Heart right ventricle (tissue), 16 donors: ENCODE measurements around the gene CYFIP1. TPM values are rescaled to one million over a fixed set of nuclear protein-coding genes. Genes with fewer than 3 reads are reported as not detected.

Source experiments
- ATAC-seq, 8 donors: fragments of 200-7000 bp; cut with Tn5 transposase; one replicate each; pipeline ENCODE4 v1.9.1; 2020; ENCODE audit warnings: mild to moderate bottlenecking in 8 of 8, moderate library complexity in 8 of 8, moderate number of reproducible peaks in 1 of 8
- DNase-seq, 2 donors: peaks; one replicate each; pipeline ENCODE4 v3.0.0-alpha.2; 2020
- H3K27ac ChIP-seq, 10 donors: fragments of 200-600 bp; sonication (generic) in 2 of 10; one replicate each; pipeline versions ENCODE4 v1.5.0 to v1.8.0; 2020 to 2022; ENCODE audit warnings: mild to moderate bottlenecking in 3 of 10
- H3K27me3 ChIP-seq, 7 donors: fragments of 200-600 bp; one replicate each; pipeline ENCODE4 v1.8.0; 2021 to 2022; ENCODE audit warnings: mild to moderate bottlenecking in 2 of 7
- H3K36me3 ChIP-seq, 9 donors: fragments of 200-600 bp; sonication (generic) in 1 of 9; one replicate each; pipeline versions ENCODE4 v1.5.0 to v1.8.0; 2020 to 2022; ENCODE audit warnings: mild to moderate bottlenecking in 2 of 9
- H3K4me1 ChIP-seq, 9 donors: fragments of 200-600 bp; sonication (generic) in 1 of 9; one replicate each; pipeline versions ENCODE4 v1.5.0 to v1.8.0; 2020 to 2022; ENCODE audit warnings: mild to moderate bottlenecking in 4 of 9
- H3K4me3 ChIP-seq, 10 donors: fragments of 200-600 bp; sonication (generic) in 2 of 10; one replicate each; pipeline versions ENCODE4 v1.5.0 to v1.8.0; 2020 to 2022; ENCODE audit warnings: mild to moderate bottlenecking in 7 of 10, moderate library complexity in 2 of 10
- H3K9me3 ChIP-seq, 11 donors: fragments of 200-600 bp in 10 of 11; sonication (generic) in 2 of 11; one replicate each; pipeline versions ENCODE4 v1.5.0 to v1.8.0; 2013 to 2022; ENCODE audit warnings: mild to moderate bottlenecking in 2 of 11, control low read depth in 1 of 11, moderate library complexity in 1 of 11
- WGBS, 2 donors: extraction: QIAGEN DNeasy Blood & Tissue Kit; methylation state at CpG; one replicate each; pipeline ENCODE4 v1.1.7; 2013; ENCODE audit warnings: inconsistent platforms in 1 of 2; 5-methylcytosine and 5-hydroxymethylcytosine counted together
- intact Hi-C, 10 donors: fragments of 100-400 bp; cut with DNase I; formaldehyde crosslinking; loops; one replicate each; pipeline versions ENCODE4 v1.11.1 to v1.14.2; 2022
- polyA plus RNA-seq, 2 donors: library from polyadenylated mRNA; stranded (reverse); fragments of 200-250 nt; gene quantifications; one replicate each; pipeline ENCODE4 v1.2.3, GENCODE V29; 2013
- total RNA-seq, 10 donors: library from RNA; stranded (reverse); fragmentation: NEBNext Ultra II Directional in 3 of 10; extraction: Animal tissue kit (Norgen Biotek cat#: 25700) in 3 of 10; gene quantifications; one replicate each; pipeline versions ENCODE4 v1.2.1 to v1.2.4, GENCODE V29; 2021 to 2023
- TF ChIP-seq, protein P1 (sequence below), 9 donors: fragments of 200-600 bp; sonication (generic) in 2 of 9; IDR thresholded peaks; one replicate each; pipeline versions ENCODE4 v1.5.0 to v1.8.0; 2021 to 2022; ENCODE audit warnings: antibody characterized with exemption in 9 of 9, mild to moderate bottlenecking in 5 of 9, moderate library complexity in 1 of 9
- donor health status: Arrhythmogenic right ventricular cardiomyopathy.
- donor health status: ischemic (EF 13 %, LVEDD 7.1; RV severe dilation, severe dysfunction).
- donor health status: healthy with polysubstance abuse.
- donor health status: DM: no; HTN: yes; CAD: no.
- donor health status: DM: no; HTN: no; CAD: no.
- donor health status: ischemic (EF 25% LVEDD 6.9; RV normal size, moderate dysfunction).
- donor health status: ischemic (EF 25% LVEDD 5.7; RV mildly dilated, moderate dysfunction).
- donor health status: healthy.
- donor health status: DM: yes; HTN: yes; CAD: no.
- donor health status: Ischemic cardiomyopathy.
- donor health status: ischemic (EF 35%, LVEDD 5.7; RV mildly dilated, moderate dysfunction).
- donor health status: nonischemic (EF 11% LVEDD 7.7; RV severe dilation, severe dysfunction).
- donor health status: DM: yes; HTN: yes; CAD: no.
- donor health status: PGD.
- donor health status: ischemic (EF 29% LVEDD 5.4; RV normal size, mild dysfunction).
- donor health status: nonischemic (EF 23%, LVEDD 6.1; RV moderate dilation, normal function).

Gene CYFIP1
- total and polyA plus RNA-seq, 12 donors: 12.4 to 56.6 (median 27.1) TPM

DNA sequence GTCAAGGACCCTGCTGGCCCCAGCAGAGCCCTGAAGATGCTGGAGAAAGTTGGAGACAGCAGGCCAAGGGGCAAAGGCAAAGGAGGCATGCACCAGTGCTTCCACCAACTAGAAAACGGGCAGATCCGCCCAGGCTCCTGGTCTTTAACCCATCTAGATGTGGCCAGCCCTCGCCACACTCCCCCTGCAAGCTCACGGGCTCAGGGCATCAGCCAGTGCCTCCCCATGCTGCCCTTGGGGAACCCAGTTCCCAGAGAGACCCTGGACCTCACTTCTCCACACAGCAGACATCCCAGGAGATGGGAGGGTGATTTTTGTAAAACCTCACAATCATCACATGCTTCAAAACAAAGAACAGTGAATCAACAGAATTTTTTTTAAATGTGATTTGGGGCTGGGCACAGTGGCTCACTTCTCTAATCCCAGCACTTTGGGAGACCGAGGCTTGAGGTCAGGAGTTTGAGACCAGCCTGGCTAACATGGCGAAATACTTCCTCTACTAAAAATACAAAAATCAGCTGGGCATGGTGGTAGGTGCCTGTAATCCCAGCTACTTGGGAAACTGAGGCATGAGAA, 24.5 kb downstream of the CYFIP1 start:
- ATAC-seq: no peak
- Histone ChIP-seq H3K4me1 (peaks cover 35 to 100% (median 82%) of the 10 kb centered on the region in 9 donors), H3K4me3 (no peak overlapping the region)

DNA sequence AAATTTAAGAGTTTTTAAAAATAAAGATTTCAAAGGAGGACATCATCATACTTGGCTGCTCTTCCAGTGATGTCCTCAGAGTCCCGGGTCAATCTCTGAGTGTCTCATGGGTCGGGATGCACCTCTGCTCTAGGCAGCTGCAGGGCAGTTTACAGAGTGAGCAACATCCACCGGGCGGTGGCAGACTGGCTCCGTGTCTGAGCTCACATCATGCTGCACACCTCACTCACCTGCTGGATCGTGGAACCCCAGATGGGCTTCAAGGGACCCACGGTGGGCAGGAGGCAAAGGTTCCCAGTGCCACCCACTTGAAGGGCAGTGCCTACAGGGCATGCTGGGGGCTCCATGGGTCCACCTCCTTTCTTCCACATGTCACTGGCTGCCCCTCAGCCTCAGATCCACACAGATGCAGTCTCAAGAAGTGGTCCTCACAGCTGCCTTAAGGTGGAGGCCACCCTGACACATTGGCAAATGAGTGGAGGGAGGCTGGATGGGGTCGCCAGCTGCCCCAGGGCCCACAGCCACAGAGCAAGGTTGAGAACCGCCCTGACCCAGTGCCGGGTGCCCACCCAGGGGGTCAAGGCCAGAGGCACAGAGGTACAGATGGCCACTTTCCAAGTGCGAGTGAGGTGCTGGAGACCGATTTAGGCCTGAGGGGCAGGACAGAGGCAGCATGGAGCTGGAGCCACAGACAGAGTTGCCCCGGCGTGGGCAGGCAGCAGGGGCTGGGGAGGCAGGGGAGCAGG, 25.2 kb downstream of the CYFIP1 start:
- H3K4me3 ChIP-seq: no peak overlapping the region
- no peaks in the 10 kb centered on the region for H3K27me3 ChIP-seq
- no peak for DNase-seq
- WGBS, 2 donors: 83 to 85% methylated on average over 14 of the region's 14 CpGs
- H3K36me3 ChIP-seq: no peaks in the 10 kb centered on the region
- TF ChIP-seq, protein P1, sequence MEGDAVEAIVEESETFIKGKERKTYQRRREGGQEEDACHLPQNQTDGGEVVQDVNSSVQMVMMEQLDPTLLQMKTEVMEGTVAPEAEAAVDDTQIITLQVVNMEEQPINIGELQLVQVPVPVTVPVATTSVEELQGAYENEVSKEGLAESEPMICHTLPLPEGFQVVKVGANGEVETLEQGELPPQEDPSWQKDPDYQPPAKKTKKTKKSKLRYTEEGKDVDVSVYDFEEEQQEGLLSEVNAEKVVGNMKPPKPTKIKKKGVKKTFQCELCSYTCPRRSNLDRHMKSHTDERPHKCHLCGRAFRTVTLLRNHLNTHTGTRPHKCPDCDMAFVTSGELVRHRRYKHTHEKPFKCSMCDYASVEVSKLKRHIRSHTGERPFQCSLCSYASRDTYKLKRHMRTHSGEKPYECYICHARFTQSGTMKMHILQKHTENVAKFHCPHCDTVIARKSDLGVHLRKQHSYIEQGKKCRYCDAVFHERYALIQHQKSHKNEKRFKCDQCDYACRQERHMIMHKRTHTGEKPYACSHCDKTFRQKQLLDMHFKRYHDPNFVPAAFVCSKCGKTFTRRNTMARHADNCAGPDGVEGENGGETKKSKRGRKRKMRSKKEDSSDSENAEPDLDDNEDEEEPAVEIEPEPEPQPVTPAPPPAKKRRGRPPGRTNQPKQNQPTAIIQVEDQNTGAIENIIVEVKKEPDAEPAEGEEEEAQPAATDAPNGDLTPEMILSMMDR (IDR thresholded peaks at IDR 0.05): no peak
- H3K4me1 ChIP-seq: peaks cover 33 to 100% (median 82%) of the 10 kb centered on the region in 9 donors
- H3K9me3 ChIP-seq: no peaks in the 10 kb centered on the region
- intact Hi-C loops: no loop called here
- peak overlapping the region in 7 of 10 donors; percentile 32 to 71 (median 42) for H3K27ac ChIP-seq
- ATAC-seq: no peak

More for the DNA sequence above, 24.5 kb downstream of the CYFIP1 start:
- Histone ChIP-seq H3K27me3 (no peaks in the 10 kb centered on the region), H3K27ac (peak overlapping the region in 7 of 10 donors; percentile 41 to 71 (median 49)), H3K36me3 (no peaks in the 10 kb centered on the region), H3K9me3 (no peaks in the 10 kb centered on the region)
- intact Hi-C loops: loop anchor here in 1 of 10 donors (2.0 kb wide), 1 partner anchor 23 kb away; no protein-coding TSS in a partner anchor
- DNase-seq: no peak
- TF ChIP-seq, protein P1 (IDR thresholded peaks at IDR 0.05): no peak
- 84 to 88% methylated on average over 6 of the region's 6 CpGs for WGBS, 2 donors

DNA sequence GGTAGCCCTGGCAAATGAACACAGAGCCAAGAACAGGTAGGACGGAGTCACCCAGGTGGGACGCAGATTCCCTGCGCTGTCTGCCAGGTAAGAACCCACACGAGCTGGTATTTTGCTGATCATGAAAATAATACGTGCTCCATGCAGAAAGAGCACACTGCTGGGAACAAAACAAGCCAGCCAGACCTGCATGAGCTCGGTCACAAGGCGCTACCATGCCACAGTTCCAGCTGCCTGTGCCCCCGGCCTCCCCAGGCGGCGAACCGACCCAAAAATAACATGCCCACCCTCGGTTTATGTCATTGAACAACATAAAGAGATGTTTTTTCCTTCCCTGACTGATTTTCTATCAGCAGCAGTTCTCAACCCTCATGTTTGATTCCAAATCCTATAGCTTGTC, 25.8 kb downstream of the CYFIP1 start:
- Histone ChIP-seq H3K9me3 (no peaks in the 10 kb centered on the region), H3K4me3 (no peak overlapping the region), H3K36me3 (no peaks in the 10 kb centered on the region), H3K27ac (peak overlapping the region in 2 of 10 donors; percentile 31 to 71), H3K27me3 (no peaks in the 10 kb centered on the region), H3K4me1 (peaks cover 26 to 100% (median 82%) of the 10 kb centered on the region in 9 donors)
- WGBS, 2 donors: 88 to 90% methylated on average over 12 of the region's 12 CpGs
- TF ChIP-seq, protein P1 (IDR thresholded peaks at IDR 0.05): no peak
- intact Hi-C loops: no loop called here
- ATAC-seq: no peak
- no peak for DNase-seq

DNA sequence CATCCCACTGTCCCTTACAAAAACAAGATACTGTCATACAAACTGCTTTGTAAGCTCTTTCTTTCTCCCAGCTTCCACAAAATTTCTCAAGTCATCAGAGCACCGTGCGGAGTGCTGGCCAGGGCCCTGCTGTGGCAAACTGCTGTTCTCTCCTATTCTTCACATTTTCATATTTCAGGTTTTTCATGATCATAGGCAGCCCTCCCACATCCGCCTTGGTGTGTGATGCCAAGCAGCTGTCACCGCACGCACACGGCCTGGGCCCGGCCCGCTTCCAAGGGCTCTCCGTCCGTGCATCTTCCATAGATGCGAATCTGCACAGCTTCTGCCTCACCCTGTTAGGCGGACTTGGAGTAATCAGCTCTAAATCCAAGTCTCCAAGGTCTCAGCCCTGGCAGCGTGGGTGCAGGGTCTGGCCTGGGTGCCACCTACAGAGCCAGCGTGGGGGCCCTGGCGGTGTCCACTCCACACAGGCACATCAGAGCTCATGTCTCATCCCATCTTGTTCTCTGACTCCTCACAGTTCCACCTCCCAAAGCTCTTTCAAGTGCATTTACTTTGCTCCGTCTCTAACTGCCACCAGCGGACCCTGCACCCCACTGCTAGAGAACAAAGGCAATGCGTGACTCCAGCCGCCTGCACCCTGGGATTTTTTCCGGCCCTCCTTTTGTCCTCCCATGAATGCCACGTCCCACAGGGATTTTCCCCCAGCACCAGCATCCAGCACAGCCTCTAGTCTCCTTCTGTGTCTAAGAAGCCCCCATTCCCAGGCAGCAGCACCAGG, 27.2 kb downstream of the CYFIP1 start:
- WGBS, 2 donors: 63 to 68% methylated on average over 21 of the region's 21 CpGs
- Histone ChIP-seq H3K27me3 (no peaks in the 10 kb centered on the region), H3K27ac (peak overlapping the region in 3 of 10 donors; percentile 7 to 41 (median 10)), H3K9me3 (no peaks in the 10 kb centered on the region), H3K4me1 (peaks cover 24 to 100% (median 88%) of the 10 kb centered on the region in 9 donors), H3K4me3 (no peak overlapping the region), H3K36me3 (no peaks in the 10 kb centered on the region)
- intact Hi-C loops: no loop called here
- TF ChIP-seq, protein P1 (IDR thresholded peaks at IDR 0.05): no peak
- no peak for ATAC-seq
- DNase-seq: no peak
